IMR-90 (cell line): ENCODE data around the gene SLC26A2. TPM values are rescaled to one million over a fixed set of nuclear protein-coding genes. Genes with fewer than 3 reads are reported as not detected.

Experiments used
- ATAC-seq: fragments of 200-7000 bp; cut with Tn5 transposase; 2 replicates; pipeline ENCODE4 v1.9.1; 2020; ENCODE audit warnings: low read depth, mild to moderate bottlenecking, moderate library complexity
- BruUV-seq: library from RNA; stranded (reverse); fragments of 400-500 nt; replicated peaks from 2 replicates; lab custom pipeline; 2021; lab: Mats Ljungman, UMichigan
- CTCF ChIA-PET: fragments of 300-600 bp; formaldehyde crosslinking; extraction: SDS; loops from one replicate; lab custom pipeline; 2021; ENCODE audit warnings: antibody characterized with exemption; lab: Yijun Ruan, JAX
- POLR2A ChIA-PET: fragments of 300-600 bp; sonication (Branson Sonifier 250); formaldehyde crosslinking; loops from one replicate; lab custom pipeline; 2022; ENCODE audit warnings: antibody characterized with exemption; ENCODE audit not compliant: unreplicated experiment; lab: Charles Lee
- DNase-seq: peaks from one replicate; pipeline ENCODE4 v3.0.0; 2013
- H2AFZ ChIP-seq: replicated peaks from 2 replicates; pipeline ENCODE3; 2013; ENCODE audit warnings: low read length, mild to moderate bottlenecking; ENCODE audit not compliant: poor library complexity
- H2AK5ac ChIP-seq: 2 replicates; pipeline ENCODE4 v1.6.1; 2013; ENCODE audit warnings: low read depth, low read length, inconsistent platforms
- H2AK9ac ChIP-seq: replicated peaks from 2 replicates; pipeline ENCODE3; 2013; ENCODE audit warnings: mild to moderate bottlenecking, low read depth, low read length, moderate library complexity; ENCODE audit not compliant: poor library complexity
- H2BK120ac ChIP-seq: 2 replicates; pipeline ENCODE4 v1.6.1; 2013; ENCODE audit warnings: low read depth, low read length, inconsistent platforms
- H2BK15ac ChIP-seq: 3 replicates; pipeline ENCODE4 v1.6.1; 2013; ENCODE audit warnings: low read depth, low read length, inconsistent platforms
- H2BK20ac ChIP-seq: 2 replicates; pipeline ENCODE4 v1.6.1; 2013; ENCODE audit warnings: low read depth, mild to moderate bottlenecking, inconsistent platforms, low read length, moderate library complexity
- H2BK5ac ChIP-seq: 2 replicates; pipeline ENCODE4 v1.6.1; 2013; ENCODE audit warnings: mild to moderate bottlenecking, low read depth, low read length, inconsistent platforms; ENCODE audit not compliant: poor library complexity, severe bottlenecking
- H3K14ac ChIP-seq: replicated peaks from 2 replicates; pipeline ENCODE4 v1.6.1; 2013; ENCODE audit warnings: low read depth, low read length, inconsistent platforms
- H3K18ac ChIP-seq: 2 replicates; pipeline ENCODE4 v1.6.1; 2013; ENCODE audit warnings: low read depth, low read length, control low read depth
- H3K23ac ChIP-seq: 2 replicates; pipeline ENCODE4 v1.6.1; 2013; ENCODE audit warnings: low read depth, low read length, inconsistent platforms
- H3K27ac ChIP-seq: 2 replicates; pipeline ENCODE4 v1.5.1; 2013; ENCODE audit warnings: mild to moderate bottlenecking, control low read depth, low read length; ENCODE audit not compliant: insufficient read depth
- H3K27me3 ChIP-seq: 2 replicates; pipeline ENCODE4 v1.6.1; 2013; ENCODE audit warnings: low read length; ENCODE audit not compliant: control insufficient read depth, insufficient read depth
- H3K36me3 ChIP-seq: 2 replicates; pipeline ENCODE4 v1.6.1; 2013; ENCODE audit warnings: low read length, mixed read lengths; ENCODE audit not compliant: control insufficient read depth, insufficient read depth
- H3K4ac ChIP-seq: 2 replicates; pipeline ENCODE4 v1.6.1; 2013; ENCODE audit warnings: low read depth, low read length, inconsistent platforms
- H3K4me1 ChIP-seq: 2 replicates; pipeline ENCODE4 v1.6.1; 2013; ENCODE audit warnings: low read length, mixed read lengths; ENCODE audit not compliant: control insufficient read depth, insufficient read depth
- H3K4me2 ChIP-seq: 2 replicates; pipeline ENCODE4 v1.6.1; 2013; ENCODE audit warnings: low read depth, mild to moderate bottlenecking, control low read depth, low read length, moderate library complexity
- H3K4me3 ChIP-seq: 2 replicates; pipeline ENCODE4 v1.5.1; 2013; ENCODE audit warnings: low read depth, mild to moderate bottlenecking, control low read depth, low read length, moderate library complexity; ENCODE audit not compliant: insufficient read depth
- H3K56ac ChIP-seq: 2 replicates; pipeline ENCODE4 v1.6.1; 2013; ENCODE audit warnings: low read length, inconsistent platforms; ENCODE audit not compliant: insufficient read depth; ENCODE audit errors: extremely low read depth
- H3K79me1 ChIP-seq, 2 experiments: 2 replicates each; pipeline ENCODE4 v1.6.1; 2013; ENCODE audit warnings: low read length in 2 of 2, inconsistent platforms in 1 of 2, low read depth in 1 of 2
- H3K9ac ChIP-seq: 2 replicates; pipeline ENCODE4 v1.6.1; 2013; ENCODE audit warnings: low read depth, low read length, control low read depth
- H3K9me1 ChIP-seq: 2 replicates; pipeline ENCODE4 v1.6.1; 2013; ENCODE audit warnings: low read length, inconsistent platforms; ENCODE audit not compliant: insufficient read depth
- H3K9me3 ChIP-seq: 2 replicates; pipeline ENCODE4 v1.6.1; 2013; ENCODE audit warnings: low read length; ENCODE audit not compliant: control insufficient read depth, insufficient read depth
- H4K20me1 ChIP-seq: 2 replicates; pipeline ENCODE4 v1.6.1; 2013; ENCODE audit warnings: low read length, inconsistent platforms; ENCODE audit not compliant: insufficient read depth
- H4K5ac ChIP-seq: 2 replicates; pipeline ENCODE4 v1.6.1; 2013; ENCODE audit warnings: mild to moderate bottlenecking, low read depth, low read length, control low read depth
- H4K8ac ChIP-seq, 2 experiments: 2 replicates each; pipeline ENCODE4 v1.6.1; 2013; ENCODE audit warnings: low read depth in 2 of 2, low read length in 2 of 2, control low read depth in 1 of 2, inconsistent platforms in 1 of 2
- H4K91ac ChIP-seq: 2 replicates; pipeline ENCODE4 v1.6.1; 2013; ENCODE audit warnings: low read depth, low read length, inconsistent platforms; ENCODE audit not compliant: insufficient read depth
- CEBPB ChIP-seq: IDR thresholded peaks from 2 replicates; pipeline ENCODE4 v1.6.1; 2012; ENCODE audit warnings: low read depth, low read length, improper control_type of control experiment
- CHD1 ChIP-seq: IDR thresholded peaks from 2 replicates; pipeline ENCODE4 v1.6.1; 2012; ENCODE audit warnings: low read depth, low read length, improper control_type of control experiment
- FOS ChIP-seq: fragments of 150-350 bp; IDR thresholded peaks from 2 replicates; pipeline ENCODE4 v1.6.1; 2016; ENCODE audit warnings: low read depth, low read length
- MAFK ChIP-seq: IDR thresholded peaks from 2 replicates; pipeline ENCODE4 v1.6.1; 2012; ENCODE audit warnings: low read depth, low read length, improper control_type of control experiment
- MAZ ChIP-seq: IDR thresholded peaks from 2 replicates; pipeline ENCODE4 v1.6.1; 2012; ENCODE audit warnings: low read depth, mild to moderate bottlenecking, low read length, improper control_type of control experiment, moderate library complexity, borderline replicate concordance
- MXI1 ChIP-seq: IDR thresholded peaks from 2 replicates; pipeline ENCODE4 v1.6.1; 2012; ENCODE audit warnings: low read depth, mild to moderate bottlenecking, low read length, moderate library complexity, borderline replicate concordance
- NFE2L2 ChIP-seq: fragments of 150-350 bp; IDR thresholded peaks from 2 replicates; pipeline ENCODE4 v1.6.1; 2016; ENCODE audit warnings: low read depth, mild to moderate bottlenecking, low read length
- POLR2A ChIP-seq: IDR thresholded peaks from 2 replicates; pipeline ENCODE4 v1.6.1; 2012; ENCODE audit warnings: mild to moderate bottlenecking, low read depth, low read length
- SMC3 ChIP-seq: fragments of 150-350 bp; IDR thresholded peaks from 2 replicates; pipeline ENCODE4 v1.6.1; 2016; ENCODE audit warnings: low read depth, mild to moderate bottlenecking, antibody characterized with exemption, low read length, moderate library complexity
- USF2 ChIP-seq: fragments of 150-350 bp; IDR thresholded peaks from 2 replicates; pipeline ENCODE4 v1.6.1; 2017; ENCODE audit warnings: mild to moderate bottlenecking, antibody characterized with exemption, low read length, low read depth
- WGBS, 2 experiments: methylation state at CpG; one replicate each; pipeline versions ENCODE4 v1.1.5 to v1.1.7; 2013; ENCODE audit warnings: missing lambda C conversion rate in 2 of 2; ENCODE audit not compliant: insufficient read length in 1 of 2; ENCODE audit errors: extremely low coverage in 2 of 2; 5-methylcytosine and 5-hydroxymethylcytosine counted together
- dilution Hi-C: fragments of 300-500 bp; cut with HindIII; formaldehyde crosslinking; loops from one replicate; pipeline ENCODE4 v1.14.3; 2018; ENCODE audit warnings: low sequenced_read_pairs; ENCODE audit not compliant: unreplicated experiment
- in situ Hi-C: fragments of 300-500 bp; cut with MboI; formaldehyde crosslinking; loops from 3 replicates; pipeline ENCODE4 v1.14.3; 2019; ENCODE audit warnings: low sequenced_read_pairs, inconsistent platforms, mixed read lengths
- intact Hi-C: fragments of 100-400 bp; cut with micrococcal nuclease; formaldehyde crosslinking; loops from 2 replicates; pipeline ENCODE4 v1.10.0; 2022
- polyA plus RNA-seq, 3 experiments: library from polyadenylated mRNA; depleted of rRNA; stranded (reverse); fragments of >200 nt; gene quantifications; 2 replicates each; pipeline ENCODE4 v1.2.3, GENCODE V29; 2012; ENCODE audit warnings: low replicate concordance in 1 of 3
- total RNA-seq: library from RNA; depleted of rRNA; stranded (reverse); fragments of >200 nt; gene quantifications from 2 replicates; pipeline ENCODE4 v1.2.3, GENCODE V29; 2012
- TF ChIP-seq, protein P1 (sequence below): fragments of 150-350 bp; IDR thresholded peaks from 2 replicates; pipeline ENCODE4 v1.6.1; 2016; ENCODE audit warnings: low read depth, mild to moderate bottlenecking, low read length, moderate library complexity, borderline replicate concordance
- TF ChIP-seq, protein P2 (sequence below): conservative IDR thresholded peaks from 2 replicates; pipeline ENCODE4 v1.5.1; 2012; ENCODE audit warnings: mild to moderate bottlenecking, low read depth, low read length, improper control_type of control experiment

The SLC26A2 gene
- total and polyA plus RNA-seq, 2 of the 4 experiments (the other 2 are of a cell fraction), result 2.2 to 9.9 TPM

DNA sequence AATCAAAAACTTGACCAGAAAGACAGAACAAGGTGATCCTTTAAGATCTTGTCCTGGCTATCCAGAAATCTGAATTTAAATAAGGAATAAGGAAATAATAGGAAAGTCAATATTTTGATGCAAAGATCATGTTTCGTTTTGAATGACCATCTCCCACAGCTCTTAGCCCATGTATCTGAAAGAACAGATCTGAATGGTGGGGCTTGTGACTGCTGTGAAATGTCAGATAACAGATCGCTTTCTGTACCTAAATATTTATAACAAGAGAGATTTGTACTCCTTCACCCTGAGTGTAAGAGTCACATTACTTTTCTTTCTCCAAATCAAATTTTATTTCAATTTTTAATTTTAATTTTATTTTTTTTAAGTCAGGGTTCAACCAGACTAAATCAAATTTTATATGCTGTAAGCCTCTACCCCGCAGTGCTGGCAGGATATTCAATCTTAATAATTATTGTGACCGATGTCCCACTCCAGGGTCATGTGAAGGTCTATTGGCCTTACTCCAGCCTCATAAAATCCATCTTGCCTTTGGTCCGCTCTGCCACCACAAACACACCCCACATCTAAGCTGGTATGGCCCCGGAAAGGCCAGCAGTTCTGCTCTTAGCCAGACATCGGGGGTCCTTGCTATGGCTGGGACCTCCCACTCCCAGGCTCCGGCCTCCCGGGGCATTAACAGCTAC is 7.0 kb upstream of the SLC26A2 start:
- WGBS, 2 experiments, result 18% methylated on average over 5 of the region's 9 CpGs; no CpG with 5 or more reads in 1 of the 2 experiments
- no peak overlapping the region for H3K9ac ChIP-seq
- no peak overlapping the region for H3K14ac ChIP-seq
- H3K4me2 ChIP-seq, result no peak overlapping the region
- H3K27me3 ChIP-seq, result peaks cover 18% of the 10 kb centered on the region
- H2AK9ac ChIP-seq, result no peak overlapping the region
- dilution Hi-C loops, result no loop called here
- intact Hi-C loops, result no loop called here
- no peak overlapping the region for H2AK5ac ChIP-seq
- H2BK5ac ChIP-seq, result no peak overlapping the region
- H4K8ac ChIP-seq, result no peak overlapping the region
- no peak for ATAC-seq
- no peak overlapping the region for H3K4me3 ChIP-seq
- H3K9me1 ChIP-seq, result no peaks in the 10 kb centered on the region
- H2BK120ac ChIP-seq, result no peak overlapping the region
- no peak overlapping the region for H2BK15ac ChIP-seq
- no peak overlapping the region for H4K5ac ChIP-seq
- in situ Hi-C loops, result no loop called here
- ChIA-PET POLR2A (no interaction called here), CTCF (no interaction called here)
- no peaks in the 10 kb centered on the region for H4K20me1 ChIP-seq
- H3K36me3 ChIP-seq, result no peaks in the 10 kb centered on the region
- H3K27ac ChIP-seq, result no peak overlapping the region
- no peak overlapping the region for H2BK20ac ChIP-seq
- no peak overlapping the region for H2AFZ ChIP-seq
- no TSS peak for BruUV-seq
- no peak overlapping the region for H3K4ac ChIP-seq
- DNase-seq, result no peak
- H3K4me1 ChIP-seq, result no peaks in the 10 kb centered on the region
- no peak overlapping the region for H3K23ac ChIP-seq
- no peak overlapping the region for H4K91ac ChIP-seq
- TF ChIP-seq POLR2A (no peak), CHD1 (no peak), SMC3 (no peak), MAFK (no peak), FOS (no peak), MAZ (no peak), NFE2L2 (no peak), USF2 (no peak), CEBPB (no peak), MXI1 (no peak)
- TF ChIP-seq, protein P1, sequence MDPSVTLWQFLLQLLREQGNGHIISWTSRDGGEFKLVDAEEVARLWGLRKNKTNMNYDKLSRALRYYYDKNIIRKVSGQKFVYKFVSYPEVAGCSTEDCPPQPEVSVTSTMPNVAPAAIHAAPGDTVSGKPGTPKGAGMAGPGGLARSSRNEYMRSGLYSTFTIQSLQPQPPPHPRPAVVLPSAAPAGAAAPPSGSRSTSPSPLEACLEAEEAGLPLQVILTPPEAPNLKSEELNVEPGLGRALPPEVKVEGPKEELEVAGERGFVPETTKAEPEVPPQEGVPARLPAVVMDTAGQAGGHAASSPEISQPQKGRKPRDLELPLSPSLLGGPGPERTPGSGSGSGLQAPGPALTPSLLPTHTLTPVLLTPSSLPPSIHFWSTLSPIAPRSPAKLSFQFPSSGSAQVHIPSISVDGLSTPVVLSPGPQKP, result no peak
- TF ChIP-seq, protein P2, sequence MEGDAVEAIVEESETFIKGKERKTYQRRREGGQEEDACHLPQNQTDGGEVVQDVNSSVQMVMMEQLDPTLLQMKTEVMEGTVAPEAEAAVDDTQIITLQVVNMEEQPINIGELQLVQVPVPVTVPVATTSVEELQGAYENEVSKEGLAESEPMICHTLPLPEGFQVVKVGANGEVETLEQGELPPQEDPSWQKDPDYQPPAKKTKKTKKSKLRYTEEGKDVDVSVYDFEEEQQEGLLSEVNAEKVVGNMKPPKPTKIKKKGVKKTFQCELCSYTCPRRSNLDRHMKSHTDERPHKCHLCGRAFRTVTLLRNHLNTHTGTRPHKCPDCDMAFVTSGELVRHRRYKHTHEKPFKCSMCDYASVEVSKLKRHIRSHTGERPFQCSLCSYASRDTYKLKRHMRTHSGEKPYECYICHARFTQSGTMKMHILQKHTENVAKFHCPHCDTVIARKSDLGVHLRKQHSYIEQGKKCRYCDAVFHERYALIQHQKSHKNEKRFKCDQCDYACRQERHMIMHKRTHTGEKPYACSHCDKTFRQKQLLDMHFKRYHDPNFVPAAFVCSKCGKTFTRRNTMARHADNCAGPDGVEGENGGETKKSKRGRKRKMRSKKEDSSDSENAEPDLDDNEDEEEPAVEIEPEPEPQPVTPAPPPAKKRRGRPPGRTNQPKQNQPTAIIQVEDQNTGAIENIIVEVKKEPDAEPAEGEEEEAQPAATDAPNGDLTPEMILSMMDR, result no peak
- no peaks in the 10 kb centered on the region for H3K9me3 ChIP-seq
- H3K79me1 ChIP-seq, result no peaks in the 10 kb centered on the region
- H3K18ac ChIP-seq, result no peak overlapping the region
- no peak overlapping the region for H3K56ac ChIP-seq
